GM18505 (cell line): ENCODE measurements around the gene SELENOO.
A peak's percentile ranks its signal among the peaks of the same experiment; 100 is the strongest.

Experiments used
- ATAC-seq: cut with Tn5 transposase; IDR thresholded peaks from one replicate; pipeline ENCODE4 v1.9.1; 2021; ENCODE audit not compliant: unreplicated experiment
- POLR2A ChIP-seq: IDR thresholded peaks from 4 replicates; pipeline ENCODE4 v1.6.1; 2011; ENCODE audit warnings: borderline replicate concordance; ENCODE audit not compliant: insufficient read depth, insufficient read length; ENCODE audit errors: extremely low read depth

Gene SELENOO

DNA sequence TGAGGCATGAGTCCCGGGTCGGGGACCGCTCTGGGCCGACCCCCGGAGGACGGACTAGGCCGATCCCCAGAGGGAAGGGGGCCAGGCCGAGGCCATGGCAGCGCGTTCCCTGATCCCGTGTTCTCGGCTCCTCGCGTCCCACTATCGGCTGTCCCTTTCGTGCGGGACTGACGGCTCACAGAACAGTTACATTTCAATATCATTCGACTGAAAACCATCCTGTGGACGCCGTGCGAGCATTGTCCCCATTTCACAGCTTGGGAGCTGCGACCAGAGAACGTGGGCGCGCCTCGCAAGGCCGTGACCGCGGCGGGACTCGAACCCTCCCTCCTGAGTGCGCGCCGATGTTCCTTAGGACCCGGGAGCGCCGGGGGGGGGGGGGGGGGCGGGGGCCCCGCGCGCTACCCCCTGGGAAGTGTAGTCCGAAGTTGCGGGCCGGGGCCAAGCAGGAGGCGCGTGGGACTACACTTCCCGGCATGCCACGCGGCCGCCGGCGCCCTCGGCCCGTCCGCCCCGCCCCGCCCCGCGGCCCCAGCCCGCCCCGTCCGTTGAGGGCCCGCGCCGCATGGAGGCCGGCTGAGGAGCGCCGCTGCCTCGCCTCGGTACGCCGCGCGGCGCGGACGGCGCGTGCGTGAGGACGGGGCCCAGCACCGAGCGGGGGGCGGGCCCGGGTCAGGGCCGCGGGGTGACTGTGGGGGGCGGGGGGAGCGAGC is 15.3 kb upstream of the SELENOO start, which contains the start of gene TRABD:
Gene TRABD (plus strand): TSS at position 539 of the 713 bp plus-strand sequence. CDS start 7,148 bp downstream, outside the sequence.
- peak; percentile 64 for TF ChIP-seq POLR2A
- ATAC-seq, result no peak

DNA sequence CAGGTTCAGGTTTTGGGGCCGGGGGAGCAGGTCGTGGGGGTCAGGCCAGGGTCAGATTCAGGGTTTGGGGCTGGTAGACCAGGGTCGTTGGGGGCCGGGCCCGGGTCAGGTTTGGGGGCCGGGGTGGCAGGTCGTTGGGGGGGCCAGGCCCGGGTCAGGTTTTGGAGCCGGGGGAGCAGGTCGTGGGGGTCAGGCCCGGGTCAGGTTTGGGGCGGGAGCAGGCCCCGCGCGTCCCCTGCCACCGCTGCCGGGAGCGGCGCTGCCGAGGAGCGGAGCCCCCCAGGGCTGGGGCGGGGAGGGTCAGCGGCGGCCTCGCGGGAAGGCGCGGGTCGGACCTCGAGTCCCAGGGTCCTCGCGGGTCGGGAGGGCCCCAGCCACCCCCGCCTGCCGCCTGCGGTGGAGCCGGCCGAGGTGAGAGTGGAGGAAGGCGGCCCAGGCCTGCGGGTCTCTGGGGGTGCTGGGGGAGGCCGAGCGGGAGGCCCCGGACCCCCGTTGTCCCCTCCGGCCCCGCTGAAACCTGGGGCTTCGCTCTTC is 14.6 kb upstream of the SELENOO start:
- ATAC-seq, result no peak
- TF ChIP-seq POLR2A, result no peak

DNA sequence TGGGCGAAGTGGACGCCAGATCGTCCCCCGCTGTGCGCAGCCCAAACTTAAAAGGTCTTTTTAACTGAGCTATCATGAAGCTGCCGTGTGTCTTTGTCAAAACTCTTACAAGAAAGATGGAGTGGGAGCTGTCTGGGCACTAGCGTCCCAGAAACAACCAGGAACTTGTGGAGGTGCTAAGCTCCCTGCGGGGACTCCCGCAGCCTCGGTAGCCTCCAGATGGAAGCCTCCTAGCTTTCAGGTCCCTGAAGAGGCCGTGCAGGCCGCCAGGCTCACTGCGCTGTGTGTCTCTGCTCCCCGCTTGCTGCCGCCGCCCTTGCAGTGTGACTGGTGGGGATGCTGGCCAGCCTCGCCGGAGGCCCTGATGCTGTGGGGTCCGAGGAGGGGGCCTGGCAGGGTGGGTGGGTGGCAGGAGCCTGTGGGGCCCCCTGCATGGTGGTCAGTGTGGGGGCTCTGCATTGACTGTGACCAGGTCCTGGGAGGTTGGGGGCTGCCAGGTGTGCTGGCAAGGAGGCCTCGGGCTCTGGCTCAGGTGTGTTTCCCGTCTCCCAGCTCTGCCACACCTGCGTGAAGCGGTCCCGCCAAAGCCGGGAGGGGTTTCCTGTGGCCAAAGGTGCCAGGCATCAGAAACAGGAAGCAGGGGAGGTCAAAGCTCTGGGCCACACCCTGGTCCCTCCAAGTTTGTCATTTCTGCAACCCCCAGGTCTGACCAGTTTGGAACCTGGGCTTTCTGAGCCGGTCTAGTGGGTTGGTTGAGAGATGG is 13.9 kb upstream of the SELENOO start:
- ATAC-seq, result no peak
- TF ChIP-seq POLR2A, result peak; percentile 14

DNA sequence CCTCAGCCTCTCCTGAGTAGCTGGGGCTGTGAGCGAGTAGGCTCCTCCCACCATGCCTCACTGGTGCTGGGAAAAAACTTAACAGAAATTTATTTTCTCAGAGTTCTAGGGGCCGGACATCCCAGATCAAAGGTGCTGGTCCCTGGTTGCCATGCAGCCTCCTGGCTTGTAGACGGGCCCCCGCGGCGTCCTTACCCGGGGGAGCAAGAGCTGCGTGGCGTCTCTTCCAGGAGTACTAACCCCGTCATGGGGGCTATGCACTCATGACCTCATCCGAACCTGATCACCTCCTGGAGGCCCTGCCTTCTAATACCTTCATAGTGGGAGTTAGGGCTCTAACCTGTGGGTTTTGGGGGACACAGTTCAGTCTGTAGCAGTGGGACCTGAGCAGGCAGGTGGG is 12.5 kb upstream of the SELENOO start:
- no peak for TF ChIP-seq POLR2A
- no peak for ATAC-seq

DNA sequence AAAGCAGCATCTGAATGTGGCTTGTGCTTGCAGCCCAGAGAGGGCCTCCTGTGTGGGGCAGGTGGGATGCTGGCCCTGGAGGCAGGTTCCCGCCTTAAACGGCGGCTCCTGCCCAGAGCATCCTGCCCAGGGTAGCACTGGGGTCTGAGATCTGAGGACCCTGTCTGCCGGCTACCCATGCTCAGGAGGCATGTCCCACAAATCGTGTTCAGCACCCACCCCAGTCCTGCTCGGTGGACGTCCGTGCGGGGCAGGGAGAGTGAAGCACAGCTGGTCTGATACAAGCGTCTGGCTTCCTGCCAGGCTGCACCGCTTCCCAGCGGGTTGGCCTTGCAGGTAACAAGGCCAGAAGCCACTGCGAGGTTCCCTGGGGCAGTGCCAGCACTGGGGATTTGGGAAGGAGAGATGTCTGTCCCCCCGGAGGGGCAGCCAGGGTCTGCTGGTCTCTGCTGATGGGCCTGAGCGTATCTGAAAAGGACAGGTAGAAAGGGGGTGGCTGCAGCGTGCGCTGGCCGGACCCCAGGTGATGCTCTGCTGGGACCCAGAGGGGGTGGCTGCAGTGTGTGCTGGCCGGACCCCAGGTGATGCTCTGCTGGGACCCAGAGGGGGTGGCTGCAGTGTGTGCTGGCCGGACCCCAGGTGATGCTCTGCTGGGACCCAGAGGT is 11.5 kb upstream of the SELENOO start:
- ATAC-seq, result no peak
- TF ChIP-seq POLR2A, result no peak

DNA sequence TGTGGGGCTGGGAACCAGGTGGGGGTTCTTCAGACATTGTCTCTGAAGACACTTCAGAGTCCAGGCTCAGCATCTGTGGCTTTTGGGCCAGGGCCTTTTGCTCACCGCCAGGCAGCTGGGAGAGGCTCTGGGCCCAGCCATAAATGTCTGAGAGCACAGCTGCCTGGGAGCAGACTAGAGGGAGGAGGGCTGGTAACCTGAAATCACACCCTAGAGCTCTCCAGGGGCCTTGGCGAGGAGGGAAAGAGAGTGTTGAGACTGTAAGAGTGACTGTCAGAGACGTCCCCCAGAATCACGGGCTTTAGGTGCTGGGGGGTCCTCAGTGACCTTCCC is 11.0 kb upstream of the SELENOO start:
- no peak for TF ChIP-seq POLR2A
- ATAC-seq, result no peak

DNA sequence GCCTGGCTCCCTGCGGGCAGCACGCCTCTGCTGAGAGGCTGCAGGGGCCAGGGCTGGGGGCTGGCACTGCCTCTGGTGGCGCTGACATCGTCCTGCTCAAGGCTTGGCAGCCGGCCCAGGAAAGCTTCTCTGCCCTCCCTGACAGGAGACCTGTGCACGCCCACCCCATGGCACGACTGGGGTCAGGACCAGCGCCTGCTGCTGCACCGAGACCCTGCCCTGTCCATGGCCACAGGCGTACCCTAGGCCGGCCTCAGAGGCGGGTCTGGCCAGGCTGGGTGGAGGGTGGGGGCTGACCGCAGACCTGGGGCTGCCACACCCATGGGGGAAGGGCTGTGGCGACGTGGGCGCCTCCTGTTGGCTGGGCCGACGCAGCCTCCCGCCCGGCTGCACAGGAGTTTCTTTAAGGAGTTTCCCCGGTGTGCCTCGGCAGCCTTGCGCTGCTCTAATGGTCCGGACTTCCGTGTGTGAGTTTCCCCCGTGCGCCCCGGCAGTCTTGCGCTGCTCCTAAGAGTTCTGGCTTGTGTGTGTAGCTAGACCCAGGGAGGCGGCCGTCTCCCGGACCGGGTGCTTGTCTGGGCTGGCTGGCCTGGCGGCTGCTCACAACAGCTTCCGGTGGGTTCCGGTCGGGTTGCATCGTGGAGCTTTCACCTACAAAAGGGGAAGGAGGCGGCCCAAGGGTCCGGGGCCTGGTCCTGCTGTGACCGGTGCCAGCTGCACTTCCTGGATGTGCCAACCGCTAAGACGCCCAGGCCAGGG is 10.4 kb upstream of the SELENOO start:
- peak; percentile 84 for TF ChIP-seq POLR2A
- ATAC-seq, result peak; percentile 37

DNA sequence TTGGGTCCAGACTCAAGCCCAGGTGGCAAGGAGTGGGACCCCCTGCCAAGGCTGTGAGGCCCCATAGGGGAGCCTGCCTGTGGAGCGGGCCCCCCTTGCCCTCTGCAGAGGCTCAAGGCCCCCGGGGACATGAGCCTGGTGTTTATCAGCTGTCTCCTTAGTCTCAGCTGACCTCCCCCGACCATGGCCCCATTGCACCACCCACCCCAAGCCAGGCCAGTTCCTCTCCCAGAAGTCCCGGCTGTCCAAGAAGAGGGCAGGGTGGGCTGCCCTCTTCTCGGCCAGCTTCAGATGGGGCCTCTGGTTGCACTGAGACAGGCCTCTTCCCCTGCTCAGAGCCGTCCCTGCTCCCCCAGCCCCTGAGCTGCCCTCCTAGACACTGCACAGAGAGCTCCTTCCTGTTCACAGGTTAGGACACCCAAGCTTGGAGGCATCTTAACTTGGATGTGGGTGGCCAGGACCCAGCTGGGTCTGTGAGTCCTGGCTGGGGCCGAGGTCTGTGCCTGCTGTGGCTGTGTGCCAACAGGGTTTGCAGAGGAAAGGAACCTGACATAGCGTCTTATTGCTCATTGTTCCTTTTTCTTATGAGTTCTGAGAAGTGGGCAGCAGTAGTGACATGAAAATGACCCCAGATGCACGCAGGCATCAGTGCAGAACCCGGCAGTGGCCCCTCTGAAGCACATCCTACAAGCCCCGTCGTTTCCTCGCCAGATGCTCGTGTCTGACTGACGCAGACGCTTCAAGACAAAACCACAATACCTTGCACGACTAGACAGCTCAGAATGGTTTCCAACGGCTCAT is 9.7 kb upstream of the SELENOO start:
- TF ChIP-seq POLR2A, result peak; percentile 65
- peak; percentile 35 for ATAC-seq

DNA sequence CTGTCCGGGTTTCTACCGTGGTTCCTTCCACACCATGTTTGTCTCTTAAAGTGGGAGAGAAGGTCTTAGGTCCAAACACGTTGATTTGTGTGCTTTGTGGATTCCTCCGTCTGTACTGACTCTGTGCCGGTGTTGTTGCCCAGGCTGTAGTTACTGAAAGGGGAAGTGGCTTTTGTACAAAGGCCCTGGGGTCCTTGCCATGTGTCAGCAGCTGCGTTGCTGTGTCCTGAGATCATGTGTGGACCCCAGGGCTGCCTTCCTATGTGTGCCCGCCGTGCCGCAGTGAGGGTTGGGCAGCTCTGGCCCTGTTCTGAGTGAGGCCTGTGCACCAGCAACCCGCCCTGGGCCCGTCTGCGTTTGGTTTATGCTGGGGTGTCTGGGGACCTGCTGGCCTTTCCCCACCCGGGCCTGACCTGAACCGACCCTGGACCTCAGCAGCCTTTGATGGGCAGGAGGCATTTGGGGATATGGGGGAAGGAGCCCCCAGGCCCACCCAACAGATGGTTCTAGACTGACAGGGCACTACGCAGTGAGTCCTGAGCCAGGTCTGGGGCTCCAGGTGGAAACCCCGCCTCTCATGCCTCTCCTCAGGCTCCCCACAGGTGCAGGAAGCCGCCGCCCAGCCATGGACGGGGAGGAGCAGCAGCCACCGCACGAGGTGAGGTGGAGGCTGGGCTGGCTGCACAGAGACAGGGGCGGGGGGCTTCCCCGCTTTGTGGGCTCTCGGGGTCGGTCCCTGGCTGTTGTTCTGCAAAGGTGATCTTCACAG is 8.2 kb upstream of the SELENOO start:
- ATAC-seq, result no peak
- peak; percentile 26 for TF ChIP-seq POLR2A

DNA sequence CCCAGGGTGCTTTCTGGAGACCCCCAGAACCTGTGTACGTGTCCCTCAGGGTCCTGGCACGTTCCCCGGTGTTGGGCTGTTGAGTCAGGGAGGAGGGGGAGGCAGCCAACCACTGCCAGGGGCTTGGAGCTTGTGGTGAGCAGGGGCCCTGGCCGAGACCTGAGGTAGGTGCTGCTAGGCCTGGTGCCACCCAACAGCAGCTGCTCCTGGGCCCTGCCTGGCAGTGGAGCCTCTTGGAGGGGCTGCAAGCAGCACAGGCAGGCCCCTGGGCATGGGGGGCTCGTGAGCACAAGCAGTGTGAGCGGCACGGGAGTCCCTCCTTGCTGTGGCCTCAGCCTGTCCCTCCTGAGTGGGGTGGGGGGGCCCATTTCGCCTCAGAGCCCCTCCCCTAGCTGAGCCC is 7.2 kb upstream of the SELENOO start:
- ATAC-seq, result no peak
- TF ChIP-seq POLR2A, result no peak

DNA sequence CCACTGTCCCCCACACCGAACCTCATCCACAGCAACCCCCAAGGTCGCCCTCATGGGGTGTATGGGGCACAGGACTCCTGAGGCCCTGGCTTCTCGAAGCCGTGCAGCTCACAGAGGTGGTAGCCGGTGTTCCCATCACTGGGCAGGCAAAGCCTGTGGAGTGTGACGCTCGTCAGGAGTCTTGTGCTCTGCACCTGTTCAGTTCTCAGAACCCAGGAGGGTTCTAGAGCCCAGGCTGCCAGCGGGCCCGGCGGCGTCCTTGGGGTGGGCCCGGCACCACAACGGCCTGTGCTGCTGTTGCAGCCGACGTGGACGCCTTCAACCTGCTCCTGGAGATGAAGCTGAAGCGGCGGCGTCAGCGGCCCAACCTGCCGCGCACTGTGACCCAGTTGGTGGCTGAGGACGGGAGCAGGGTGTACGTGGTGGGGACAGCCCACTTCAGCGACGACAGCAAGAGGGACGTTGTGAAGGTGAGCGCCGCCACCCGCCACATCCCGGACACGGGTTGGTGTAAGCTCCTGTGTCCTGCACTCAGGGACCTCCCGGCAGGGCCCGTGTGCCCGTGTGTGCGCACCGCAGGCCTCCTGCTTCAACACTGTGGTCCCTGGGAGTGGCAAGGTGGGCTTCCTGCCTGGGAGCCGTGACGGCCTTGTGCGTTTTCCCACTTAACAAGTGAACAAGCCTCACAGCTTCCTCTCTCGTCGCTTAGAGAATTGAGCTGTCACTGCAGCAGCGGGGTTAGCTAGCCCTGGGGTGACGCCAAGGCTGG is 6.6 kb upstream of the SELENOO start:
- ATAC-seq, result no peak
- no peak for TF ChIP-seq POLR2A
